Colonic mucosa (tissue), 4 donors: Measurements from ENCODE around the gene NCBP3. TPM values are rescaled to one million over a fixed set of nuclear protein-coding genes. Genes with fewer than 3 reads are reported as not detected.

Experiments
- DNase-seq: peaks from one replicate; pipeline ENCODE4 v3.0.0-alpha.2; 2020
- H3K27ac ChIP-seq: fragments of 200-600 bp; one replicate; pipeline ENCODE4 v1.8.0; 2021
- H3K27me3 ChIP-seq: fragments of 200-600 bp; one replicate; pipeline ENCODE4 v1.8.0; 2021
- H3K36me3 ChIP-seq: fragments of 200-600 bp; one replicate; pipeline ENCODE4 v1.8.0; 2021
- H3K4me1 ChIP-seq: fragments of 200-600 bp; one replicate; pipeline ENCODE4 v1.8.0; 2021; ENCODE audit warnings: mild to moderate bottlenecking
- H3K4me3 ChIP-seq: fragments of 200-600 bp; one replicate; pipeline ENCODE4 v1.8.0; 2021
- H3K9ac ChIP-seq, 2 donors: one replicate each; pipeline ENCODE4 v1.7.0; 2013; ENCODE audit warnings: control low read depth in 2 of 2, low read depth in 2 of 2, low read length in 2 of 2
- H3K9me3 ChIP-seq: fragments of 200-600 bp; one replicate; pipeline ENCODE4 v1.8.0; 2021
- intact Hi-C: fragments of 100-400 bp; cut with DNase I; formaldehyde crosslinking; loops from one replicate; pipeline ENCODE4 v1.14.1; 2022
- total RNA-seq, 2 donors: library from RNA; stranded (reverse); fragmentation: NEBNext Ultra II Directional in 1 of 2; extraction: Animal tissue kit (Norgen Biotek cat#: 25700) in 1 of 2; gene quantifications; one replicate each; pipeline ENCODE4 v1.2.1, GENCODE V29; 2021
- TF ChIP-seq, protein P1 (sequence below): fragments of 200-600 bp; IDR thresholded peaks from one replicate; pipeline ENCODE4 v1.8.0; 2022; ENCODE audit warnings: antibody characterized with exemption, mild to moderate bottlenecking
- donor health status: healthy.
- donor health status: DM: no; HTN: no; CAD: no.
- donor health status: DM: no; HTN: no; CAD: no.

The NCBP3 gene
- total RNA-seq, 2 donors from 2014 or later = 31.3 to 41.2 TPM

DNA sequence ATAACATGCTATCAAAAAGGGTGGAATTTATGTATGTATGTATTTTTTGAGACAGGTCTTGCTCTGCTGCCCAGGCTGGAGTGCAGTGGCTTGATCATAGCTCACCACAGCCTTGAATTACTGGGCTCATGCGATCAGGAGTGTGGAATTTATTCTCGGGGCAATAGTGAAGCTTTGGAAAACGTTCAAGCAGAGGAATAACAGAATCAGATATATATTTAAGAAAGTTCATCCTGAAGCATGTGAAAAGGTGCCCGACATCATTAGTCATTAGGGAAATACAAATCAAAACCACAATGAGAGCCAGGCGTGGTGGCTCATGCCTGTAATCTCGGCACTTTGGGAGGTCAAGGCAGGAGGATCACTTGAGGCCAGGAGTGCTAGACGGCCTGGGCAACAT lies 37.3 kb downstream of the NCBP3 start:
- intact Hi-C loops = no loop called here
- H3K36me3 ChIP-seq = peaks cover 9% of the 10 kb centered on the region

DNA sequence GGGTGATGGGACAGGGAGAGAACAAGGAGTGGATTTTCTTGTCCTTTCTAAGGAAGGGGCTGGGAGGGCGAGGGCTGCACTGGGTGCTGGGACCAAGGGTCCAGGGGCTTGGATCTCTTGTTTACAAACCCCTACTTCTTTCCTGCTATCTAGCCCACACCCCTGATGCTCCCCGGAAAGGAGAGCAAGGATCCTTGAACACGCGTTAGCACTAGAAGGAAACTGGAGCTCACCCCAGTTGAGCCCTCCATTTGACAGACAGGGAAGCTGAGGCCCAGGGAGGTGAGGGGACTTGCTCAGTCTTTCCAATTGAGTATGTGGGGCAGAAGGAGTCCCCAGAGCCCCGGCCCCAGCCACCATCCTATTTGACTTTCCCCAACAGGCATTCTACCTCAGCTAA lies 40.5 kb downstream of the NCBP3 start:
- no peak for DNase-seq
- no peaks in the 10 kb centered on the region for H3K36me3 ChIP-seq
- no peak overlapping the region for H3K9ac ChIP-seq
- no peak overlapping the region for H3K4me3 ChIP-seq
- H3K9me3 ChIP-seq = no peaks in the 10 kb centered on the region
- no peaks in the 10 kb centered on the region for H3K4me1 ChIP-seq
- intact Hi-C loops = no loop called here
- TF ChIP-seq, protein P1, sequence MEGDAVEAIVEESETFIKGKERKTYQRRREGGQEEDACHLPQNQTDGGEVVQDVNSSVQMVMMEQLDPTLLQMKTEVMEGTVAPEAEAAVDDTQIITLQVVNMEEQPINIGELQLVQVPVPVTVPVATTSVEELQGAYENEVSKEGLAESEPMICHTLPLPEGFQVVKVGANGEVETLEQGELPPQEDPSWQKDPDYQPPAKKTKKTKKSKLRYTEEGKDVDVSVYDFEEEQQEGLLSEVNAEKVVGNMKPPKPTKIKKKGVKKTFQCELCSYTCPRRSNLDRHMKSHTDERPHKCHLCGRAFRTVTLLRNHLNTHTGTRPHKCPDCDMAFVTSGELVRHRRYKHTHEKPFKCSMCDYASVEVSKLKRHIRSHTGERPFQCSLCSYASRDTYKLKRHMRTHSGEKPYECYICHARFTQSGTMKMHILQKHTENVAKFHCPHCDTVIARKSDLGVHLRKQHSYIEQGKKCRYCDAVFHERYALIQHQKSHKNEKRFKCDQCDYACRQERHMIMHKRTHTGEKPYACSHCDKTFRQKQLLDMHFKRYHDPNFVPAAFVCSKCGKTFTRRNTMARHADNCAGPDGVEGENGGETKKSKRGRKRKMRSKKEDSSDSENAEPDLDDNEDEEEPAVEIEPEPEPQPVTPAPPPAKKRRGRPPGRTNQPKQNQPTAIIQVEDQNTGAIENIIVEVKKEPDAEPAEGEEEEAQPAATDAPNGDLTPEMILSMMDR = no peak
- no peak overlapping the region for H3K27ac ChIP-seq
- no peaks in the 10 kb centered on the region for H3K27me3 ChIP-seq

More for the DNA sequence above, 37.3 kb downstream of the NCBP3 start:
- no peaks in the 10 kb centered on the region for H3K4me1 ChIP-seq
- H3K27ac ChIP-seq = no peak overlapping the region
- no peaks in the 10 kb centered on the region for H3K27me3 ChIP-seq
- DNase-seq = no peak
- TF ChIP-seq, protein P1 = no peak
- no peak overlapping the region for H3K9ac ChIP-seq
- H3K4me3 ChIP-seq = no peak overlapping the region
- H3K9me3 ChIP-seq = no peaks in the 10 kb centered on the region

DNA sequence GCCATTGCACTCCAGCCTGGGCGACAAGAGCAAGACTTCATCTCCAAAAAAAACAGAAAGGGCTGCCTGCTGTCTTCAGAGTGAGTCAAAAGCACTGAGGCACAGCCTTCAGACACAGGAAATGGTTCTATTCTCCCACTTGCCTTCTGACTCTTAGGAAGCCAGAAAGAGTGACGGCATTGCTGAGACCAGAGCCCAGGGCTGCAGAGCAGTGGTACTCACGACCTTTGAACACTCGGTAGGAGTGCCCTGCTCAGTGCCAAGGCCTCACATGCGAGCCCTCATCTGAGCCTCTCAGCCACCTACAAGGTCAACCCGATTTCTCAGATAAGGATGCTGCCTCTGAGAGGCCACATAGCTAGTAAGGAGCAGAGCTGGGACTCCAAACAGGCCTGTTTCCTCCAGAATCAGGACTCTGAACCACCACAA lies 41.5 kb downstream of the NCBP3 start:
- DNase-seq = no peak
- H3K9me3 ChIP-seq = no peaks in the 10 kb centered on the region
- no peak overlapping the region for H3K4me3 ChIP-seq
- H3K36me3 ChIP-seq = no peaks in the 10 kb centered on the region
- TF ChIP-seq, protein P1 = no peak
- no peak overlapping the region for H3K9ac ChIP-seq
- H3K27ac ChIP-seq = no peak overlapping the region
- intact Hi-C loops = no loop called here
- no peaks in the 10 kb centered on the region for H3K4me1 ChIP-seq
- H3K27me3 ChIP-seq = no peaks in the 10 kb centered on the region

DNA sequence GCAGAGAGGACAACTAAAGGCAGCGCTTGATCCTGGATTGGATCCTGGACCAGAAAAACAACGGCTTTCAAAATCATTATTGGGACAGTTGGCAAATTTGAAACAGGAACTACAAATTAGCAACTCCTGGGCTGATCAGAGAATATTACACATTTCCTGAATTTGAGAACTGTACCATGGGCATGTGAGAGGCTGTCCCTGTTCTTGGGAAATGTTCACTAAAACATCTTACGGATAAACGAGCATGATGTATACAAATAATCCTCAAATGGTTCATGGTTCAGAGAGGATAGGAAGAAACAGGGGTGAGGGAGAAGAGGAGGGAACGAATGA lies 42.8 kb downstream of the NCBP3 start:
- Histone ChIP-seq H3K4me3 (no peak overlapping the region), H3K4me1 (no peaks in the 10 kb centered on the region), H3K9ac (no peak overlapping the region), H3K27me3 (no peaks in the 10 kb centered on the region), H3K36me3 (no peaks in the 10 kb centered on the region), H3K27ac (peak overlapping the region; percentile 53), H3K9me3 (no peaks in the 10 kb centered on the region)
- intact Hi-C loops = no loop called here
- DNase-seq = no peak
- TF ChIP-seq, protein P1 = no peak

DNA sequence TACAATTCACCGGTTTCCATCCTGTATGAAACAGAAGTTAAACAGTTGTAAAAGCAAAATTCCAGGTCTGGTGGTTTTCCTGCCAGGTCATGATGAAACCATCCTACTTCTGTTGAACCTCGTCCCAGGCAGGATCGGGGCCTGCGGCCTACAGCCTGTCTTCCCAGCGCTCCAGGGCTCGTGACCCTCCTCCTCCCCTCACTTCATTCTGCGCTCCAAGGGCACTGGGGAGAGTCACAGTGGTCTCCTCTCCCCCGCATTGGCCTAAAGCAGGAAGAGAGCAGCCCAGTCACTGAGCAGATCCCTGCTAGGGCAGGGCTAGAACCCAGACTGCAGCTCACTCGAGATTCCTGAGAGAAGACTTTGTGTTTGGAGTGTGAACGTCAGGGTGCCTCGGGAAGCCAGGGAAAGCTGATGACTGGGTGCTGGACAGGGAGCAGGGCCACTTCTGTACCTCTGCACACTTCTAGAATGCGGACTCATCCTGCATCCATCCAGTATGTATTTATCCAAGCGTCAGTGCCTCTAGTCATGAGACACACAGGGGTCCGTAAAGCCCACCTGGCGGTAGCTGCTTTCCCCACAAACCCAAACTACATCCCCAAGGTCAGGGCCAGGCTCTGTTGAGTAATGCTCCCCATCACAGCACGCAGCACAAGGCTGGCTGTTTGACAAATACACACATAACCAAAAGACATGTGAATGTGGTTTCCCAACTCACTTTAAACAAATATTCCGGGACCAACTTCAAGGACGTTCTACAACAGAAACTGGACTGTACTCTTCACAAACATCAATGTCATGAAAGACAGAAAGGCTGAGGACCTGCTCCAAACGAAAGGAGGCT lies 43.4 kb downstream of the NCBP3 start:
- Histone ChIP-seq H3K27me3 (no peaks in the 10 kb centered on the region), H3K9ac (no peak overlapping the region), H3K9me3 (no peaks in the 10 kb centered on the region), H3K4me3 (no peak overlapping the region), H3K4me1 (no peaks in the 10 kb centered on the region), H3K36me3 (no peaks in the 10 kb centered on the region), H3K27ac (peak overlapping the region; percentile 53)
- DNase-seq = no peak
- intact Hi-C loops = no loop called here
- TF ChIP-seq, protein P1 = no peak
